ENCODE results near the gene CGNL1. TPM values are rescaled to one million over a fixed set of nuclear protein-coding genes. Genes with fewer than 3 reads are reported as not detected.

CGNL1 gene
- total and polyA plus RNA-seq, 7 donors = 0.18 to 2.2 (median 0.37) TPM

GRCh38 chr15:57373251-57373881 lies 2.9 kb upstream of the CGNL1 start:
- H3K27ac ChIP-seq = no peak overlapping the region
- no peak for DNase-seq
- intact Hi-C loops (cut with DNase I) = no loop called here
- no peak for ATAC-seq
- H3K36me3 ChIP-seq (ENCODE audit: insufficient read depth in 1 of 2, low read depth in 1 of 2) = no peaks in the 10 kb centered on the region
- no peak overlapping the region for H3K4me3 ChIP-seq
- no peak for TF ChIP-seq CTCF (IDR thresholded peaks at IDR 0.05)
- peaks cover 8% of the 10 kb centered on the region for H3K4me1 ChIP-seq
- H3K27me3 ChIP-seq (ENCODE audit: insufficient read depth in 3 of 3, low read length in 2 of 3) = peaks cover 0 to 34% (median 18%) of the 10 kb centered on the region in 3 donors
- no peaks in the 10 kb centered on the region for H3K9me3 ChIP-seq
- WGBS, 3 donors = 88 to 92% (median 89%) methylated on average over 4 of the region's 4 CpGs

GRCh38 chr15:57373882-57374276 lies 2.4 kb upstream of the CGNL1 start:
- TF ChIP-seq CTCF (IDR thresholded peaks at IDR 0.05) = no peak
- no peak overlapping the region for H3K4me3 ChIP-seq
- WGBS, 3 donors = 69 to 90% (median 89%) methylated on average over 1 of the region's 1 CpG
- H3K9me3 ChIP-seq = no peaks in the 10 kb centered on the region
- H3K36me3 ChIP-seq (ENCODE audit: insufficient read depth in 1 of 2, low read depth in 1 of 2) = no peaks in the 10 kb centered on the region
- no peak overlapping the region for H3K27ac ChIP-seq
- intact Hi-C loops (cut with DNase I) = no loop called here
- H3K4me1 ChIP-seq = peaks cover 8% of the 10 kb centered on the region
- ATAC-seq (no peak), DNase-seq (no peak)
- H3K27me3 ChIP-seq (ENCODE audit: insufficient read depth in 3 of 3, low read length in 2 of 3) = peaks cover 0 to 39% (median 18%) of the 10 kb centered on the region in 3 donors

GRCh38 chr15:57376696-57377477 lies 582 bp downstream of the CGNL1 start:
- H3K27me3 ChIP-seq (ENCODE audit: insufficient read depth in 3 of 3, low read length in 2 of 3) = peaks cover 0 to 46% (median 18%) of the 10 kb centered on the region in 3 donors

GRCh38 chr15:57377478-57377847 lies 1.2 kb downstream of the CGNL1 start:
- peaks cover 8% of the 10 kb centered on the region for H3K4me1 ChIP-seq
- no peak overlapping the region for H3K27ac ChIP-seq
- H3K36me3 ChIP-seq (ENCODE audit: insufficient read depth in 1 of 2, low read depth in 1 of 2) = no peaks in the 10 kb centered on the region
- DNase-seq (no peak), ATAC-seq (peak in 1 of 4 donors; percentile 17)
- no peak for TF ChIP-seq CTCF (IDR thresholded peaks at IDR 0.05)
- H3K27me3 ChIP-seq (ENCODE audit: insufficient read depth in 3 of 3, low read length in 2 of 3) = peaks cover 0 to 46% (median 18%) of the 10 kb centered on the region in 3 donors
- 69 to 85% (median 74%) methylated on average over 4 of the region's 4 CpGs for WGBS, 3 donors
- intact Hi-C loops (cut with DNase I) = no loop called here
- no peaks in the 10 kb centered on the region for H3K9me3 ChIP-seq
- peak overlapping the region; percentile 73 for H3K4me3 ChIP-seq

More at GRCh38 chr15:57376696-57377477, 582 bp downstream of the CGNL1 start:
- H3K9me3 ChIP-seq = no peaks in the 10 kb centered on the region
- H3K36me3 ChIP-seq (ENCODE audit: insufficient read depth in 1 of 2, low read depth in 1 of 2) = no peaks in the 10 kb centered on the region
- ATAC-seq = peak in 2 of 4 donors; percentile 33 to 58
- intact Hi-C loops (cut with DNase I) = no loop called here
- H3K4me1 ChIP-seq = peaks cover 8% of the 10 kb centered on the region
- WGBS, 3 donors = 5 to 10% (median 9%) methylated on average over 31 to 48 of the region's 48 CpGs
- TF ChIP-seq CTCF (IDR thresholded peaks at IDR 0.05) = no peak
- peak overlapping the region; percentile 73 for H3K4me3 ChIP-seq
- no peak overlapping the region for H3K27ac ChIP-seq
- peak; percentile 26 to 58 for DNase-seq
